HCT116 (cell line): ENCODE results near the gene POLN. TPM values are rescaled to one million over a fixed set of nuclear protein-coding genes. Genes with fewer than 3 reads are reported as not detected.

Experiments used
- ATAC-seq: fragments of 200-7000 bp; cut with Tn5 transposase; 2 replicates; pipeline ENCODE4 v1.9.1; 2020; ENCODE audit warnings: mild to moderate bottlenecking, moderate library complexity
- BruUV-seq: library from RNA; stranded (reverse); fragments of 400-500 nt; replicated peaks from 2 replicates; lab custom pipeline; 2021; lab: Mats Ljungman, UMichigan
- CTCF ChIA-PET: fragments of 300-600 bp; sonication (Branson Sonifier 250); formaldehyde crosslinking; loops from one replicate; lab custom pipeline; 2021; ENCODE audit warnings: antibody characterized with exemption; lab: Charles Lee
- POLR2A ChIA-PET: fragments of 300-600, 350-600 bp; sonication (Branson Sonifier 250); formaldehyde crosslinking; loops from one replicate; lab custom pipeline; 2021; ENCODE audit warnings: antibody characterized with exemption; lab: Charles Lee
- RAD21 ChIA-PET, 2 experiments: fragments of 300-600 bp; sonication (Branson Sonifier 250); formaldehyde crosslinking; loops; one replicate each; lab custom pipeline; 2023; ENCODE audit warnings: low total read pairs in 2 of 2; ENCODE audit not compliant: uncharacterized antibody in 2 of 2, unreplicated experiment in 2 of 2, low non-redundant PET in 1 of 2; lab: Charles Lee
- DNase-seq: peaks from one replicate; pipeline ENCODE4 v3.0.0-alpha.2; 2010; ENCODE audit warnings: low read depth, low spot score
- H2AFZ ChIP-seq: fragments of 200-600 bp; shearing (Covaris generic), sonication (generic); 2 replicates; pipeline ENCODE4 v1.6.1; 2017; ENCODE audit warnings: low read depth, mixed run types, mixed read lengths, antibody characterized with exemption, low read length; ENCODE audit not compliant: poor library complexity, severe bottlenecking
- H3K27ac ChIP-seq: 2 replicates; pipeline ENCODE4 v1.5.1; 2012; ENCODE audit warnings: low read depth, low read length
- H3K27me3 ChIP-seq: fragments of 200-600 bp; sonication (generic); 2 replicates; pipeline ENCODE4 v1.6.1; 2016; ENCODE audit warnings: mixed run types, low read length, mixed read lengths; ENCODE audit not compliant: insufficient read depth
- H3K36me3 ChIP-seq, 2 experiments: fragments of 200-500 bp in 1 of 2; fragments of 200-600 bp in 1 of 2; sonication (Bioruptor generic) in 1 of 2; sonication (generic) in 1 of 2; 2 replicates each; pipeline versions ENCODE4 v1.5.1 to v1.6.1; 2014 to 2016; ENCODE audit warnings: low read length in 2 of 2, inconsistent platforms in 1 of 2, mixed read lengths in 1 of 2, mixed run types in 1 of 2; ENCODE audit not compliant: insufficient read depth in 2 of 2, control insufficient read depth in 1 of 2
- H3K4me1 ChIP-seq, 2 experiments: fragments of 200-600 bp in 1 of 2; sonication (generic) in 1 of 2; 2 replicates each; pipeline versions ENCODE4 v1.5.1 to v1.6.1; 2012 to 2017; ENCODE audit warnings: low read length in 2 of 2, inconsistent platforms in 1 of 2, mild to moderate bottlenecking in 1 of 2, mixed read lengths in 1 of 2, mixed run types in 1 of 2, moderate library complexity in 1 of 2; ENCODE audit not compliant: insufficient read depth in 2 of 2, control insufficient read depth in 1 of 2
- H3K4me2 ChIP-seq: fragments of 200-600 bp; sonication (generic); 2 replicates; pipeline ENCODE4 v1.6.1; 2017; ENCODE audit warnings: mixed run types, low read length, mixed read lengths
- H3K4me3 ChIP-seq, 2 experiments: fragments of 200-600 bp in 1 of 2; sonication (generic) in 1 of 2; replicated peaks in 1 of 2; 2 replicates each; pipeline ENCODE4 v1.5.1; 2011 to 2016; ENCODE audit warnings: low read length in 2 of 2, control low read depth in 1 of 2, low read depth in 1 of 2, mild to moderate bottlenecking in 1 of 2, mixed read lengths in 1 of 2, mixed run types in 1 of 2
- H3K79me2 ChIP-seq: fragments of 200-600 bp; sonication (generic); 2 replicates; pipeline ENCODE4 v1.6.1; 2017; ENCODE audit warnings: mild to moderate bottlenecking, mixed run types, low read length, moderate library complexity, mixed read lengths; ENCODE audit not compliant: insufficient read depth
- H3K9ac ChIP-seq: fragments of 200-600 bp; sonication (generic); 2 replicates; pipeline ENCODE4 v1.6.1; 2016; ENCODE audit warnings: low read length, mixed read lengths
- H3K9me2 ChIP-seq: fragments of 200-600 bp; sonication (generic), shearing (Covaris generic); 2 replicates; pipeline ENCODE4 v1.6.1; 2017; ENCODE audit warnings: mixed run types, mild to moderate bottlenecking, moderate library complexity; ENCODE audit not compliant: insufficient read depth
- H3K9me3 ChIP-seq, 2 experiments: fragments of 200-500 bp in 1 of 2; fragments of 200-600 bp in 1 of 2; sonication (Bioruptor generic) in 1 of 2; sonication (generic) in 1 of 2; 2 replicates each; pipeline ENCODE4 v1.6.1; 2014 to 2017; ENCODE audit warnings: low read length in 2 of 2, mixed read lengths in 2 of 2, inconsistent platforms in 1 of 2, low read depth in 1 of 2, mild to moderate bottlenecking in 1 of 2, mixed run types in 1 of 2, moderate library complexity in 1 of 2; ENCODE audit not compliant: control insufficient read depth in 1 of 2, insufficient read depth in 1 of 2
- H4K20me1 ChIP-seq: fragments of 200-600 bp; sonication (generic), shearing (Covaris generic); 2 replicates; pipeline ENCODE4 v1.6.1; 2017; ENCODE audit warnings: mixed run types, mild to moderate bottlenecking, moderate library complexity; ENCODE audit not compliant: insufficient read depth
- EGR1 ChIP-seq: IDR thresholded peaks from 2 replicates; pipeline ENCODE4 v1.6.1; 2012; ENCODE audit warnings: low read depth
- EZH2 ChIP-seq: fragments of 200-600 bp; sonication (generic); IDR thresholded peaks from 2 replicates; pipeline ENCODE4 v1.6.1; 2017; ENCODE audit warnings: antibody characterized with exemption, mixed run types
- JUND ChIP-seq: IDR thresholded peaks from 2 replicates; pipeline ENCODE4 v1.6.1; 2012
- POLR2AphosphoS5 ChIP-seq: IDR thresholded peaks from 2 replicates; pipeline ENCODE4 v1.6.1; 2011; ENCODE audit warnings: mild to moderate bottlenecking, low read depth, low read length, moderate library complexity
- RAD21 ChIP-seq: IDR thresholded peaks from 2 replicates; pipeline ENCODE4 v1.6.1; 2012; ENCODE audit warnings: low read depth, mild to moderate bottlenecking
- SIN3A ChIP-seq: IDR thresholded peaks from 2 replicates; pipeline ENCODE4 v1.6.1; 2012; ENCODE audit warnings: low read depth
- ZFX ChIP-seq: fragments of 450-650 bp; IDR thresholded peaks from 2 replicates; pipeline ENCODE4 v1.6.1; 2017
- intact Hi-C: fragments of 100-400 bp; cut with micrococcal nuclease; formaldehyde crosslinking; loops from 2 replicates; pipeline ENCODE4 v1.10.0; 2022
- total RNA-seq: library from RNA; stranded (reverse); gene quantifications from one replicate; pipeline ENCODE4 v1.2.1, GENCODE V29; 2021; ENCODE audit not compliant: unreplicated experiment
- TF ChIP-seq, protein P1 (sequence below), 3 experiments: fragments of 200-600 bp in 1 of 3; sonication (generic) in 1 of 3; IDR thresholded peaks in 2 of 3; conservative IDR thresholded peaks in 1 of 3; 2 replicates each; pipeline ENCODE4 v1.5.1; 2012 to 2017; ENCODE audit warnings: low read depth in 2 of 3, low read length in 2 of 3, antibody characterized with exemption in 1 of 3, borderline replicate concordance in 1 of 3, control low read depth in 1 of 3, mild to moderate bottlenecking in 1 of 3, mixed read lengths in 1 of 3, mixed run types in 1 of 3, moderate library complexity in 1 of 3; ENCODE audit not compliant: insufficient read depth in 1 of 3

POLN gene
- total RNA-seq, 1 experiment from 2014 or later: 3.1 TPM

DNA sequence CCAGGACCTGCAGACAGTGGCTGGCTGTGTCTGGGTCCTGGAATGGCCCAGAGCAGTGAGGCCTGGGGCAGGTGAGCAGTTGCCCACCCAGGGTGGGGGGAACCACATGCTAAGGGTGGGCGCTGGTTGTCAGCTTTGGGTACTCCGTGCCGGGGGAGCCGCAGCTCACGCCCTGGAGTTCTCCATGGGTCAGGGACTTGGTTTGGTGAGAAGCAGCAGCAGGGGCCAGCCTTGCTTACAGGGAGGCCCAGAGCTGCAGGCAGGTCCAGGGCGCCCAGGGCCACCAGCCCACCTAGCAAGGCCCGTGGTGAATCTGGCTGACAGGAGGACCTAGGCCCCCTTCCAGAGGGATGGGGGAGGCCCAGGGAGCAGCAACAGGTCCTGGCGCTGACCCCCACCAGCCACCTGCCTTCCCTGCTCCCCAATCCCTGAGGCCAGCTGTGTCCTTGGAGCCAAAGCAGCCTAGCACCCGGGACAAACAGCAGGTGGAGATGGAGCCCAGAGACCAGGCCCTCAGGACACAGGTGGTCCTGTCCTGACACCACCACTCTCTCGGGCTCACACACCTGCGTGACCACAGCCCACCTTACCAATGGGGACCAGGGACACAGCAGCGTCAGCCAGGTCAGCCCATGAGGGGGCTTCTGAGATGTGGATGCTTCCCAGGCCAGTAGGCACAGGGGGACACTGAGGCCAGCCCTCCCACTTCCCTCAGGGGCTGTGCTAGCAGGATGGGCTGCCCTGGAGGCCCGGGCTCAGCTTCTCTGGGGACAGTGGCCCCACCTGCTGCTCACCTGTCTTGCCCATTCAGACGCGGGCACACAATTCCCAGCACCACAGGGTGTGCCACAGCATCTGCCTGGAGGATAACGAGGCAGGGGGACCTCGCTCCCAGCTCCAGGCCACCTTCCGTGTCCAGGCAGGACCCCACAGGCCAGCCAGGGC, 16.4 kb upstream of the POLN start:
- no peak overlapping the region for H3K4me2 ChIP-seq
- H3K9ac ChIP-seq: no peak overlapping the region
- H2AFZ ChIP-seq: no peak overlapping the region
- no peak for DNase-seq
- peaks cover 9 to 15% of the 10 kb centered on the region in 2 experiments; a peak in 3 of 4 replicates for H3K4me1 ChIP-seq
- H4K20me1 ChIP-seq: no peaks in the 10 kb centered on the region
- no TSS peak for BruUV-seq
- ChIA-PET RAD21 (no interaction called here), POLR2A (no interaction called here), CTCF (no interaction called here)
- no peaks in the 10 kb centered on the region for H3K27me3 ChIP-seq
- no peaks in the 10 kb centered on the region for H3K36me3 ChIP-seq
- no peak for ATAC-seq
- no peaks in the 10 kb centered on the region for H3K9me2 ChIP-seq
- no peaks in the 10 kb centered on the region for H3K79me2 ChIP-seq
- H3K9me3 ChIP-seq: no peaks in the 10 kb centered on the region
- H3K4me3 ChIP-seq: no peak overlapping the region
- no peak overlapping the region for H3K27ac ChIP-seq
- no peak for TF ChIP-seq EGR1
- no peak for TF ChIP-seq EZH2
- no peak for TF ChIP-seq JUND
- TF ChIP-seq ZFX: no peak
- TF ChIP-seq SIN3A: no peak
- TF ChIP-seq POLR2AphosphoS5: no peak
- TF ChIP-seq RAD21: no peak
- TF ChIP-seq, protein P1, sequence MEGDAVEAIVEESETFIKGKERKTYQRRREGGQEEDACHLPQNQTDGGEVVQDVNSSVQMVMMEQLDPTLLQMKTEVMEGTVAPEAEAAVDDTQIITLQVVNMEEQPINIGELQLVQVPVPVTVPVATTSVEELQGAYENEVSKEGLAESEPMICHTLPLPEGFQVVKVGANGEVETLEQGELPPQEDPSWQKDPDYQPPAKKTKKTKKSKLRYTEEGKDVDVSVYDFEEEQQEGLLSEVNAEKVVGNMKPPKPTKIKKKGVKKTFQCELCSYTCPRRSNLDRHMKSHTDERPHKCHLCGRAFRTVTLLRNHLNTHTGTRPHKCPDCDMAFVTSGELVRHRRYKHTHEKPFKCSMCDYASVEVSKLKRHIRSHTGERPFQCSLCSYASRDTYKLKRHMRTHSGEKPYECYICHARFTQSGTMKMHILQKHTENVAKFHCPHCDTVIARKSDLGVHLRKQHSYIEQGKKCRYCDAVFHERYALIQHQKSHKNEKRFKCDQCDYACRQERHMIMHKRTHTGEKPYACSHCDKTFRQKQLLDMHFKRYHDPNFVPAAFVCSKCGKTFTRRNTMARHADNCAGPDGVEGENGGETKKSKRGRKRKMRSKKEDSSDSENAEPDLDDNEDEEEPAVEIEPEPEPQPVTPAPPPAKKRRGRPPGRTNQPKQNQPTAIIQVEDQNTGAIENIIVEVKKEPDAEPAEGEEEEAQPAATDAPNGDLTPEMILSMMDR (IDR thresholded peaks at IDR 0.05 in 2 of 3, conservative IDR thresholded peaks at IDR 0.05 in 1 of 3; ENCODE audit: borderline replicate concordance in 1 of 3, insufficient read depth in 1 of 3, low read depth in 2 of 3, low read length in 2 of 3): no peak
- intact Hi-C loops: no loop called here
